ENCODE results near the gene RTN4.
A peak's percentile ranks its signal among the peaks of the same experiment; 100 is the strongest.

RTN4 gene

DNA sequence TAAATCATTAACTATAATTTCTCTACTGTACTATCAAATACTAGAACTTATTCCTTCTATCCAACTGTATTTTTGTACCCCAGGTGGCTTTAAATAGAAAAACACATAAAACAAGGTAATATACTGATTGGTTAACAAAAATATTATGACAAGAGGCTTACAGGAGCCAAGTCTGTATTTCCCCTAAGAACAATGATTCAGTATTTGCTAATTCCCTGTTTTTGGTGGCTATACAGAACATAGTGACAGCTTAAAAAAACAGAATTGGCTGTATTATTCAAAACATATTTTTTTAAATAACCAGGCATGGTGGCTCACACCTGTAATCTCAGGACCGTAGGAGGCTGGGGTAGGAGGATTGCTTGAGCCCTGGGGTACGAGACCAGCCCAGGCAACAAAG, 16.3 kb downstream of the RTN4 start:
- no peak for DNase-seq (ENCODE audit: low read depth, low spot score)

DNA sequence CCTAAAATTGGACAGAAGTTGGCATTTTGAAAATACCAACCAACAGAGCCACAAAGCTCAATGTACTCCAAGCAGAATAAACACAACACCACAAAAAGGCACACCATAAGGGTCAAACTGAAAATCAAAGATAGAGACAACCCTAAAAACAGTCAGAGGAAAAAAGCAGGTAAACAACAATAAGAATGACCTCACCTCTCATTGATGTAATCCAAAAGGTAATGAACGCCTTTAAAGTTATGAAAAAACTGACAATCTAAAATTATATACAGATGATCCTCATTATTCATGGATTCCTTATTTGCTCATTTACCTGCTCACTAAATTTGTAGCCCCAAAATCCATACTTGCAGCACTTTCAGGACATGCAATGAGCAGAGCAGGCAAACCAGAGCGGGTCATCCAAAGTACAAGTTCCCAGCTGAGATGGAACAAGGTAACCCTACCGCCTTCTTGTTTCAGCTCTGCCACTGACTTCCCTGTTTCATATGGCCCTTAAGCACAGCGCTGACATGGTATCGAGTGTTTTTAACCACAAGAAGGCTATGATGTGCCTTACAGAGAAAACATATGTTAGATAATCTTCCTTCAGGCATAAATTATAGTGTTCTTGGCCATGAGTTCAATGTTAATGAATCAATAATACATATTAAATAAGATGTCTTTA, 17.0 kb downstream of the RTN4 start:
- DNase-seq (ENCODE audit: low read depth, low spot score), result no peak

DNA sequence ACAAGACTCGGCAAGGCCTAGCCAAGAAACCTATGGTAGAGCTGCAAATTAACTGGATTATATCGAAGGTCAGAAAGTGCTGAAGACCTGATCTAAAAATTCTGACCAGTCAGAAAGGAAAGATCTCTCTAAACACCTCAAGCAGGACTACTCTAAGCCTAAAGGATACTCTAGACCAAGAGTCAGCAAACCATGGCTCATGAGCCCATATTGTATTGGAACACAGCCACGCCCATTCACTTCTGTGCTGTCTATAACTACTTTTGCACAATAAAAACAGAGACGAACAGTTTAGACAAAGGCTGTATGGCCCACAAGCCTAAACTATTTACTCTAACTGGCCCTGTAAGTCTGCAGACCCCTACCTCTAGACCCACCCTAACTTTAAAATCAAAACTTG, 18.7 kb downstream of the RTN4 start:
- DNase-seq (ENCODE audit: low read depth, low spot score), result no peak

DNA sequence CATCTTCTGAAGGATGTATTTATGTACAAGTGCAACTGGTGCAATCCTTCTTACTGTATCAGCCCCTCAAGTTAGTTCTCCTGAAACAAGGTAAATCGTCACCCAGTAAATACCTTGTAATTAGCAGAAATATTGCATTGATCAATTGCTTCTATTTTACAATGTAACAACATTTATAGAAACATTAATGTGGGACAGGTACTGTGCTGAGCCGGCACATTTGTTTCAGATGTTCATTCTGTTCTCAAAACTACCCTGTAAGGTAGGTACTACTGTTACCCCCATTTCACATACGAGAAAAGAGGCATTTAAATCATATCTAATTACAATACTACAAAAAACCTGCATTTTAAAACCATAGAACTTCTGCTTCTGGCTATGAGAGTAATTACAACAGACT, 19.5 kb downstream of the RTN4 start:
- DNase-seq (ENCODE audit: low read depth, low spot score), result no peak

DNA sequence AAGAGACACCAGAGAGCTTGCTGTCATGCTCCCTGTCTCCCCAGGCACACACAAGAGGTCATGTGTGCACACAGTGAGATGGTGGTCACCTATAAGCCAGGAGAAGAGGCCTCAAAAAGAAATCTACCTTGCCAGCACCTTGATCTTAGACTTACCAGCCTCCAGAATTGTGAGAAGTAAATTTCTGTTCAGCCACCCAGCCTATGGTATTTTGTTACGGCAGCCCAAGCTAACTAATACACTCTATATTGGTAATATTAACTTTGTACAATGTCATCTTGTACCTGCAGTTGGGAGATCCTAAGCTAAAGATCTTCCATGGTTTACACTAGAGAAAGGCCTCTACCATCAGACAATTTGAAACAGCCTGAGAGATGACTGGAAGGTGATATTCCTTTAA, 21.2 kb downstream of the RTN4 start:
- no peak for DNase-seq (ENCODE audit: low read depth, low spot score)

DNA sequence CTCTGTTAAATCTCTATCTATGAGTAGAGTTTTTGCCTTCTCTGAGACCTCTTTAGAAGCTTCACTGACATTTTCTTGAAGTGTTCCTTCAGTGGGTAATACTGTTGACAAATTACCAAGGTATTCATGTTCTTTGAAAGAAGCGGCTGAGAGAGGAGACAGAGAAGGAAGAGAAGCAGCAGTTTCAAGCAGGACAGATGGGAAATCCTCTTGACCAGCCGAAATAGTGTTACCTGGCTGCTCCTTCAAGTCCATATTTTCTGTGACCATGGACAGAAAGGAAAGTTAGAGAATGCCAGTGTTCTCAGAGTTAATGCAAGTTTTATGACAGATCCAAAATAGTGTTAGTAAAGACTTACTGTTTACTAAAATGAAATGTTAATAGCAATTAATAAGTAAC, 23.0 kb downstream of the RTN4 start:
- DNase-seq (ENCODE audit: low read depth, low spot score), result no peak

DNA sequence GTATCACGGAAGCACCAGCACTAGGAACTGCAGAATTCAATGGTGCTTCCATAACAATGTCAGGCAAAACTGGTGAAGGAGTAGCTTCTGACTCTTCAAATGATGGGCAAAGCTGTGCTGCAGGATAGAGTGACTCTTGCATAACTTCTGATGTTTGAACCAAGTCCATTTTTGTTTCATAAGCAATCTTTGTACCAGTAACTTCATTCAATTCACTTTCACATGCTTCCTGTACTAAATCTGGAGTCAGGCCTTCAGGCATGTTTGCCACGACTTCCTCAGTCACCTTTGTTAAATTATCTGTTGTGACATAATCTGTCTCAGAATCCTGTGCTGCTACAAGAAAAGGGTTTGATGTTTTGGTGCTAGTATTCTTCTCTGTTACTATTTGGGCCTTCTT, 24.0 kb downstream of the RTN4 start:
- DNase-seq (ENCODE audit: low read depth, low spot score), result no peak

DNA sequence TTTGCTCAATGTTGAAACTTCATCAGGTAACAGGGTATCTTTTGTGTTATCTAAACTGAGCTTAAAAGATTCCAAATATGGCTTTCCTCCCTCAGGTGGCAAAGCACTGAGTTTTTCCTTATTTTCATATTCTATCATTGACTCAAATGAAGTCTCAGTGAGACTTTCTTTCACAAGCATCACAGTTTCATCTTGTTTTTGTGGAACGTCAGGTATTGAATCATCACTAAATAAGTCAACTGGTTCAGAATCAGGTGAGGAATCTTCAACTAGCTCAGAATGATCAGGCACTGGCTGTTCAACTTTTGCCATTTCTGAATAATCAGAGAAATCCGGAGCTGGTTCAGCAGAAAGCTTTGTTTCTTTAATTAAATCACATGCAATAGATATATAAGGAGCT, 24.6 kb downstream of the RTN4 start:
- no peak for DNase-seq (ENCODE audit: low read depth, low spot score)

DNA sequence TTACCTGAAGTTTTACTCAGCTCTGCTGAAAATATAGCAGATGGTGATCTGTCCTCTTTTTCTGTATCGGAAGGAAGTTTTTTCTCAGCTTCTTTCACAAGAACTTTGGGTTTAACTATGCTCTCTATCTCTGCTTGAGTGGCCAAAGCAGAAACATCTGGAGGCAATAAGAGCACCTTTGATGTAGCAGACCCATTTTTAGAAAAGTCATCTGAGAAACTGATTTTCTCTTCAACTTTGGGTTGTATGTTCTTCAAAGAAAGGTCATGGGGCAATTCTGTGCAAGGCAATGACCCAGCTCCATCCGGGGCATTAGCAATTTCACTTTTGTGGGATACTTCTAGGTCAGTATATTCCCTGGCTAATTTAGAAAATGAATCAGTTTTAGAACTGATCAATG, 25.2 kb downstream of the RTN4 start:
- DNase-seq (ENCODE audit: low read depth, low spot score), result no peak

DNA sequence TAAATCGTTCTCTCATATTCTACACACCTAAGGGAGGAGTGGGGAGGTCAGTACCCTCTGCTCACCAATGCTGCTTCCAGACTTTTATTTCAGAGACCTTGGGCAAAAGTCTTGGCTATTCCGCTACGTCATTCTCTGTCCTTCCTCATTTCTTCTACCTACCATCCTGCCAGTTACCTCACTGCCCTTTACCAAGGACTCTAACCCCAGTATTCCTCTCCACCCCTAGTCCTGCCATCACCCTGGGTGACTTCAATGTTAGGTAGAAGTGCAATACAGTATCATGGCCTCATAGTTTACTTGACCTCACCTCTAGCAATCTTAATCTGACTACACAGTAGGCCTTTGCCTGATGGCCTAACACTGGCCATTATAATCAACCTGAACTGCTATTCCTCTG, 27.8 kb downstream of the RTN4 start:
- no peak for DNase-seq (ENCODE audit: low read depth, low spot score)

DNA sequence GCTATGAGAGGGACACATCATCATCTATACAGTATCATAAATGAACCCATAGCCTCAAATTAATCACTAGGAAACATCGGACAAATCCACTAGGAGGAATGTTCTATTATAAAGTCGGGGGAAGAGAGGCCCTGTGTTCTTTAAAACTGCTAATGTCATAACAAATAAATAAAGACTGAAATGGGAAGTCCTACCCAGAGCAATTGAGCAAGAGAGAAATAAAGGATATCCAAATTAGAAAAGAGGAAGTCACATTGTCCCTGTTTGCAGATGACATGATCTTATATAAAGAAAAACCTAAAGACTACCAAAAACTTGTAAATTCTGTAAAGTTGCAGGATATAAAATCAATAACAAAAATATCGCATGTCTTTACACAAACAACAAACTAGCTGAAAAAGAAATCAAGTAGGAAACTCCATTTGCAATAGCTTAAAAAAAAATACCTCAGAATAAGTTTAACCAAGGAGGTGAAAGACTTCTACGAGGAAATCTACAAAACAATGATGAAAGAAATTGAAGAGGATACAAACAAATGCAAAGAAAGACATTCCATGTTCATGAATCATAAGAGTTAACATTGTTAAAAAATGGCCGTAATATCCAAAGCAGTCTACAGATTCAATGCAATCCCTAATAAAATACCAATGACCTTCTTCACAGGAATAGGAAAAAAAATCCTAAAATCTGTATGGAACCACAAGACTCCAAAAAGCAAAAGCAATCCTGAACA, 30.6 kb downstream of the RTN4 start:
- DNase-seq (ENCODE audit: low read depth, low spot score), result no peak

DNA sequence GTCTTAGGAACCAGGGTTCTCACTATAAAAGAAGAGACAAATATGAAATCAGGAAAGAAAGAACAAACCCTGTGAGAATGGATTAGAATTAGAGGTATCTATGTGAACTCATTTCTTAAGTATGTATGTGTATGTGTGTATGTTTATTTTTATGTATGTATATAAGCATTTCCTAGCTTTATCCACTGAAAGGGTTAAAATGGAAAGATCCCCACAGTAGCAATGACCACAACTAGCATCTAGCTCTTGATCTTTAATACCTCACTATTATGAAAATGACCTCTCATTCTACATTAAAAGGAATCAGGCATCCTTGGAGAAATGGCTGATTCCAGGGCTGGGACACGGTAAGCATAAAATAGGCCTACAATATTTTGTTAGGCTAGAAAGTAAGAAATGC, 31.6 kb downstream of the RTN4 start:
- no peak for DNase-seq (ENCODE audit: low read depth, low spot score)

DNA sequence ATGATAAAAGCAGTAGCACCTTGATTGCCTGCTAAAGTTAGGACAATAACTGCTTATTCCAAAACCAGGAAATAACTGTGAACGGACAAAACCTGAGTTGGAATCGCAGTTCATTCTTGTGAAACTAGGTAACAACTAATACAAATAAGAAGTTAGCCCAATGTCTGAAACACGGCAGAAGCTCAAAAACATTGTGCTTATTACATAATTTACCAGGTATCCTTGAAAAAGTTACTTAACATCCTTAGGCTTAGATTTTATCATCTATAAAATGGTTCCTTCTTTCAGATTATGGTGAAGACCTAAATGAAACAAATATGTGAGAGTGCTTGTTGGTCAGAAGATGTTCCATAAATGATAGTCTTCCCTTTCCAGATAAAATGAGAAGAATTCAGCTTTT, 32.4 kb downstream of the RTN4 start:
- DNase-seq (ENCODE audit: low read depth, low spot score), result no peak

DNA sequence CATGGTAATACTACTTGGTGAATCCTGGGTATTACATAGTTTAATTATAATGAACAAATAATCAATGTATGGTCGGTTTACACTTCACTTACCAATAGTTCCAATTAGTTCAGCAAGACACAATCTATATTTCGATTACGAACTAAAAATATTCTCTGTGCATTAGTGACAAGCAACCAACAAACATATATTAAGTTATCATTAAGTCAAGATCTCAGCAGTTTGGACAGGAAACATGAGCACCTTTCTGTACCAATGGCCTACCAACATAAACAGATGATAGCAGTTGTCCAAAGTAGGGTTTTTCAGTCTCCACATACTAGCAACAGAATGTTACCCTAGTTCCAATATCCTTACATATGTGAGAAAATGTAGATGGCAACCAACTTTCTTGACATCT, 32.8 kb downstream of the RTN4 start:
- DNase-seq (ENCODE audit: low read depth, low spot score), result no peak

DNA sequence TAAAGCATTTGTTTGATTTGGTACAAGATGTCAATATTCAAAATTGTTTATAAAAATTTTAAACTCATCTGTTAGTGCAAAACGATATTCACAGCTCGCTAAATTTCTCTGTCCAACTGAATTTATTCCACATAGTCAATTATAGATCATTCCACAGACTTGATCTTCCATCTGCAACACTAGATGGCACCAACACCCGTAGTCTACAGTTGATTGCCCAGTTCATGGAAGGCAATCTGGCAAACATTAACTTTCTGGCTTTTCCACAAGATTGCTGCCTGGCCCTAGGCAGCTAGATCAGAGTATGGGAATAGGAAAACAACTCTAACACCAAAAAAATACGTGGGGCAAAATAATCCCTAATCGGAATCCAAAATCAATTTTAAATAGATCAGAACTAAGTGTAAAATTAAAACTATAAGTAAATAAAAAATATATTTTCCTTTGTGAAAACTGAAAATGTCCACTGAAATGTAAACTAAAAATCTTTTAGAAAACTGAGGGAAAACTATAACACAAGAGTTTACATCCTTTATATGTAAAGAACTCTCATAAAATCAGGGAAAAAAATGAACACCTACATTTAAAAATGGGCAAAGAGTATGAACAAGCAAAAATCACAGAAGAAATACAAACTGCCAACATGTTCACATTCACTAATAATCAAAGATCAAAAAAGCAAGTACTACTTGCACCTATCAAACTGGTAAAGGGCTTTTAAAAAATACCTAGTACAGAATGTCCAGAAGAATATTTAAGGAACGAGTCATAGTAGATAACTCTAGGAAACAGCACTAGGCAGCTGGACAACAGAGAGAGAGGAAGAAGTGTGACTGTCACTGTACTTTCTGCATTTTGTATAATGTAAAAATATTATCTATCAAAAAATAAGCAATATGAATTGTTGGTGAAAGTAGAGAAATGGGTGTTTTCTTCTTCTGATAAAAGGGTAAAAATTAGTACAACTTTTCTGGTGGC, 35.0 kb downstream of the RTN4 start:
- DNase-seq (ENCODE audit: low read depth, low spot score), result peak; percentile 44

DNA sequence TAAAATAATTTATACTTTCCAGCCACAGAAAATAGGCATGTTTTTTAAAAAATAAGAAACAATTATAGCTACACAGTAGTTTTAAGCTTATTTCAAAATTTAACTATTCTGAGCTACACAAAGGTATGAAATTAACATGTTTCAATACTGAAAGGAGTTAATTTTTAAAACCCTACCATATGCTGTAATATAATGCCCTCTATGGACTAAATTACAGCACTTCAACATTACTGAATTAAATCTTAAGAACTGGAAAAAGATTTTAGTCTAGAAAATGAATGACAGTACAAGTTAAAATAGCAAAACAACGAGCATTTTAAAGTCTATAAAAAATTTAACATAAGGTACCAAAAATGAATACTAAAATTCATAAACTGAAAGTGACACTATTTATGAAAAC, 36.3 kb downstream of the RTN4 start:
- no peak for DNase-seq (ENCODE audit: low read depth, low spot score)

DNA sequence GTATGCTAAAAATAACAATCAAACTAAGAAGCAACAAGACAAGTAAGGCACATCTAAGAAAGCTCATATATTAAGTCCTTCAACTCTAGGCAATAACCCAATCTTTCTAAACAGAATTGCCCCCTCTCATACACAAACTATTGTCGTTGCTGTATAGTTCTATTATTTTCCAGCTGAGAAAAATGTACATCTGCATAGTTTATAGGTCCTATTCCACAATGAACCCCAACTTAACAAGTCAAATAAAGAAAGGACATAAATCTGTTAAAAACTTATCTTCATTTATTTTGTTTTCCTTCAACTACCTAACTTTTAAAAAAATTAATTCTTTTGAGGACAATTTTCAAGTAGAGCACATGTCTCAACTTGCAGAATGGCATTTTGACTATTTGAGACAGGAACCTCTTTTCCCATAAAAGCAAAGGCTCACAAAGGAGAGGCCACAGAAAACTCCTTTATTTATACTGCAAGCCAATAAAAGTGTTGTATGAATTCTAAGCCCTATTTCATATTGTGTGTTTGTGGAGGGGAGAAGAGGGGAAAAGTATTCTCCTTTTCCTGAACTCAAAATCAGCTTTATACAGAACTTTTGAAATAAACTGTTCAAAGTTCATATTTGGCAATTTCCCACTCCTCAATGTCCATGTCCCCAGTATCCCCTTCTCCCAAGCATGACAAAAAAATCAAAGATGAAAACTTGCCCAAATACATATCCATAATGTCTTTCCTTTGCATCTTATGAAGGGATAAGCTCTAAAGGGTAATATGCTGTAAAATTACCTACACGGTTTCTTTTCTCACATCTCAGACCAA, 37.4 kb downstream of the RTN4 start:
- no peak for DNase-seq (ENCODE audit: low read depth, low spot score)

DNA sequence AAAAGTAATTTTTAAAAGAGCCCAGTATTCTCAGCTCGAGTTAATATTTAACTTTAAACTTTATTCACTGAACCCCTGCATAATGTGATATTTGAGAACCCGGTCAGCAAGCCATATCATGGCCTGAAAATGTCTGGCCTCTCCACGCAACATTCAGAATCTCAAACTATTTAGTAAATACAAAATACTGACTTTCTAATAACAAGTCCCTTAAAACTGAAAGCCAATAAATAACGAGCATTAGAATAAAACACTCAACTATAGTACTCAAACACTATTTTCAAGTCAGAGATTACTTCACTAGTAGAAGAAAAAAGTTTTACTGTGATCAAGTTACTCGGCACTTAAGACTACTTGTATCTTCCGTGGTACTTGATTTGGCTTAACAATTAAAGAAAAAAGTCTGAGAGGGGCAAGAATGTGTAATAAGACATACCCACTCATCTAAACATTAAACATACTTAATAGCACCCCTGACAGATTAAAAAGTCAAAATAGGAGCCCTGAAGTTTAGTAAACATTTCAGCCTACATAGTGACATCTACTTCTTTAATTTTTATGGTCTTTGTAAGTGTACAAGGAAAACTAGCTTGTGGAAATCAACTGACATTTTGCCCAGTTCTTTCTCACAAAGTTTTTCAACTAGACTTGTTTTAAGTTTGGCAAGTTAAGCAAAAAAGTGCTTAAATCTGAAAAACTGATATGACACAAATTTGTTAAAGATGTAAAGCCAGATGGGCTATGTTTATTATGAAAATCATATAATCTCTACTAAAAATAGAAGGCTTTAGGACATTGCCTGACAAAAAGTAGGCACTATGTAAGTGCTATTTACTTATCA, 38.2 kb downstream of the RTN4 start:
- DNase-seq (ENCODE audit: low read depth, low spot score), result no peak

DNA sequence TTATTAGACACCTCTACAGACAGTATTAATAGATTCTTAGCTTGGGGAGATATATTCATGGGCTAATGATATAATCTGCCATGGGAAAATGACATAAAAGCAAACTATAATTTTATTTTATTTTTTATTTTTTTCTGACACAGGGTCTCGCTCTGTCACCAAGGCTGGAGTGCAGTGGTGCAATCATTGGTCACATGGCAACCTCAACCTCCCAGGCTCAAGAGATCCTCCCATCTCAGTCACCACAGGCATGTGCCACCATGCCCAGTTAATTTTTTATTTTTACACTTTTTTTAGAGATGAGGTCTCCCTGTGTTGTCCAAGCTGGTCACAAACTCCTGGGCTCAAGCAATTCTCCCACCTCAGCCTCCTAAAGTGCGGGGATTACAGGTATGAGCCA, 39.3 kb downstream of the RTN4 start:
- DNase-seq (ENCODE audit: low read depth, low spot score), result no peak

DNA sequence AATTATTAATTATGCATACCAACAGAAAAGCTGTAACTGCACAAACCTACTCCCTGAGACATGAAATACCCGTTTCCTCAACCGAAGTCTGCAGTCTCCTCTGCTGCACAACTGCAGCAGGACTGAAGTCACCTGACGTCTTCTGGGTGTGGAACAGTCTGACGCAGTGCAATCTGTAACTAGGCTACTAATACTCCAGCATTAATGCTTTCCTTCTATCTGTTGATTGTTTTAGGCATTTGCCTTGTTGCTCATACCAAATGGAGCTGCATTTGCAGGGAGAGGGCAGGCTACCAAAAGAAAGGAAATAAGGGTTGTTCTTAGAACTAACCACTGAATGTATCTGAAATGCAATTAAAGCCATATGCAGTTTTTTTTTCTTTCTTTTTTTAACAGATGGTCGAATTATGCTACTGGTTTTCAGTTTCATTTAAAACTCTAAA, 40.1 kb downstream of the RTN4 start:
- DNase-seq (ENCODE audit: low read depth, low spot score), result no peak
